Liver (tissue), 3 donors: ENCODE measurements around the gene GAL.

ENCODE experiments used
- CTCF ChIP-seq: fragments of 150-350 bp; IDR thresholded peaks from 2 replicates; pipeline ENCODE4 v1.5.1; 2017; ENCODE audit warnings: improper control_type of control experiment, low read depth, low read length; ENCODE audit not compliant: missing input control
- FOXA2 ChIP-seq: IDR thresholded peaks from 2 replicates; pipeline ENCODE4 v1.6.1; 2016; ENCODE audit warnings: antibody characterized with exemption
- GABPA ChIP-seq, 2 donors: IDR thresholded peaks in 1 of 2; conservative IDR thresholded peaks in 1 of 2; 2 replicates each; pipeline ENCODE4 v1.6.1; 2016; ENCODE audit warnings: antibody characterized with exemption in 2 of 2, mild to moderate bottlenecking in 1 of 2, moderate library complexity in 1 of 2
- MAX ChIP-seq: IDR thresholded peaks from 2 replicates; pipeline ENCODE4 v1.6.1; 2016; ENCODE audit warnings: antibody characterized with exemption
- RAD21 ChIP-seq, 2 donors: IDR thresholded peaks; 2 replicates each; pipeline ENCODE4 v1.6.1; 2016; ENCODE audit warnings: antibody characterized with exemption in 2 of 2, mild to moderate bottlenecking in 2 of 2
- SP1 ChIP-seq: IDR thresholded peaks from 2 replicates; pipeline ENCODE4 v1.6.1; 2018; ENCODE audit warnings: antibody characterized with exemption, mild to moderate bottlenecking
- TAF1 ChIP-seq: conservative IDR thresholded peaks from 2 replicates; pipeline ENCODE4 v1.6.1; 2016; ENCODE audit warnings: antibody characterized with exemption, mild to moderate bottlenecking
- YY1 ChIP-seq: IDR thresholded peaks from 2 replicates; pipeline ENCODE4 v1.6.1; 2016; ENCODE audit warnings: antibody characterized with exemption, mild to moderate bottlenecking
- TF ChIP-seq, protein P1 (sequence below): IDR thresholded peaks from 2 replicates; pipeline ENCODE4 v1.6.1; 2016; ENCODE audit warnings: antibody characterized with exemption, mild to moderate bottlenecking
- TF ChIP-seq, protein P2 (sequence below): IDR thresholded peaks from 2 replicates; pipeline ENCODE4 v1.6.1; 2016; ENCODE audit warnings: antibody characterized with exemption
- donor health status: healthy.
- donor health status: healthy.

DNA sequence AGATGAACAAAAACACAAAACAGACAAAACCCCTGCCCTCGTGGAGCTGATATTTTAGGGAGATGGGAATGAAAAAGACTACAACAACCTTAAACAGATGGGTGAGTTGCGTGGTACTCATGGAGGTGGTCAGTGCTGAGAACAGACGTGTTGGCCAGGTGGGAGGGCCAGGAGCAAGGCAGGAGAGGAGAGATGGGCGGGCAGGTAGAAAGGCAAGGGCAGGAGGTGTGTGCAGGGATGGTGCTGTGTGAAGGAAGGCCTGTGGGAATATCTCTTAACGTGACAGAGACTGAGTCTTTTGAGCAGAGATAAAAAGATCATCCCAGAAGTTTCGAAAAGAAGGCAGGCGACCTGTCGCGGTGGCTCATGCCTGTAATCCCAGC, 7.0 kb downstream of the GAL start:
- TF ChIP-seq RAD21 (IDR thresholded peaks at IDR 0.05) (no peak), CTCF (no peak), YY1 (no peak), SP1 (no peak), FOXA2 (no peak), TAF1 (no peak), MAX (no peak), GABPA (IDR thresholded peaks at IDR 0.05 in 1 of 2, conservative IDR thresholded peaks at IDR 0.05 in 1 of 2) (no peak)
- TF ChIP-seq, protein P1, sequence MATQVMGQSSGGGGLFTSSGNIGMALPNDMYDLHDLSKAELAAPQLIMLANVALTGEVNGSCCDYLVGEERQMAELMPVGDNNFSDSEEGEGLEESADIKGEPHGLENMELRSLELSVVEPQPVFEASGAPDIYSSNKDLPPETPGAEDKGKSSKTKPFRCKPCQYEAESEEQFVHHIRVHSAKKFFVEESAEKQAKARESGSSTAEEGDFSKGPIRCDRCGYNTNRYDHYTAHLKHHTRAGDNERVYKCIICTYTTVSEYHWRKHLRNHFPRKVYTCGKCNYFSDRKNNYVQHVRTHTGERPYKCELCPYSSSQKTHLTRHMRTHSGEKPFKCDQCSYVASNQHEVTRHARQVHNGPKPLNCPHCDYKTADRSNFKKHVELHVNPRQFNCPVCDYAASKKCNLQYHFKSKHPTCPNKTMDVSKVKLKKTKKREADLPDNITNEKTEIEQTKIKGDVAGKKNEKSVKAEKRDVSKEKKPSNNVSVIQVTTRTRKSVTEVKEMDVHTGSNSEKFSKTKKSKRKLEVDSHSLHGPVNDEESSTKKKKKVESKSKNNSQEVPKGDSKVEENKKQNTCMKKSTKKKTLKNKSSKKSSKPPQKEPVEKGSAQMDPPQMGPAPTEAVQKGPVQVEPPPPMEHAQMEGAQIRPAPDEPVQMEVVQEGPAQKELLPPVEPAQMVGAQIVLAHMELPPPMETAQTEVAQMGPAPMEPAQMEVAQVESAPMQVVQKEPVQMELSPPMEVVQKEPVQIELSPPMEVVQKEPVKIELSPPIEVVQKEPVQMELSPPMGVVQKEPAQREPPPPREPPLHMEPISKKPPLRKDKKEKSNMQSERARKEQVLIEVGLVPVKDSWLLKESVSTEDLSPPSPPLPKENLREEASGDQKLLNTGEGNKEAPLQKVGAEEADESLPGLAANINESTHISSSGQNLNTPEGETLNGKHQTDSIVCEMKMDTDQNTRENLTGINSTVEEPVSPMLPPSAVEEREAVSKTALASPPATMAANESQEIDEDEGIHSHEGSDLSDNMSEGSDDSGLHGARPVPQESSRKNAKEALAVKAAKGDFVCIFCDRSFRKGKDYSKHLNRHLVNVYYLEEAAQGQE = no peak
- TF ChIP-seq, protein P2, sequence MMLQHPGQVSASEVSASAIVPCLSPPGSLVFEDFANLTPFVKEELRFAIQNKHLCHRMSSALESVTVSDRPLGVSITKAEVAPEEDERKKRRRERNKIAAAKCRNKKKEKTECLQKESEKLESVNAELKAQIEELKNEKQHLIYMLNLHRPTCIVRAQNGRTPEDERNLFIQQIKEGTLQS = no peak
